ENCODE results near the gene AP3B1. TPM values are rescaled to one million over a fixed set of nuclear protein-coding genes. Genes with fewer than 3 reads are reported as not detected.

The AP3B1 gene
- total RNA-seq, 2 donors from 2014 or later: 53.4 to 74.0 TPM

DNA sequence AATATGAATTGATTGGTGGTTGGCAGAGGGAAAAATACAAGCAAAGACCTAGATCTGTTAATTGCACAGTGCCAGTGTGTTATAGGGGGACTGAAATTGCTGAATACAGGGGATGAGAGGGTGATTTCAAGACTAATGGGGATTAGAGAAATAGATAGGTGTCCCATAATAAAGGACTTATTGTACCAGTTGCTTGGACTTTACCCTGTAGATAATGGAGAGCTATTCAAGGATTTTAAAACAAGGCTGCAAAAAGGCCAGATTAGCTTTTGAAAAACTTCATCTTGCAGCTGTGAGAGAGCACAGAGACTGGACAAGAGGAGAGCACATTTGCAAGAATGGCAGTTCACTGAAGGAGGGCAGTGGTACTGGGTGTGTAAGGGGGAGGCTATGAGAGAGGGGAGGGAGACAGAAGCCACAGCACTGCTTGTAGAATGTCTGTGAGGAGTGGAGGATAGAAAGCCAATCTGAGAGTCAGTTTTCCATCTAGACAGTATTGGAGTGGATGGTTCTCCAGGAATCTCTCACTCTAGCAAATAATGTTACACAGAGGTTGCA, 37.1 kb upstream of the AP3B1 start:
- Mint-ChIP-seq H3K36me3 (ENCODE audit: low read depth) (peaks cover under 1% of the 10 kb centered on the region), H3K4me1 (peaks cover 25% of the 10 kb centered on the region), H3K27me3 (ENCODE audit: insufficient read depth) (peaks cover 13% of the 10 kb centered on the region), H3K9me3 (peaks cover 2% of the 10 kb centered on the region), H3K4me3 (no peak overlapping the region), H3K27ac (no peak overlapping the region)
- Histone ChIP-seq H3K36me3 (ENCODE audit: control insufficient read depth, insufficient read depth, low read length) (no peaks in the 10 kb centered on the region), H3K27me3 (ENCODE audit: control insufficient read depth, insufficient read depth, low read length, poor library complexity, severe bottlenecking) (no peaks in the 10 kb centered on the region), H3K4me3 (ENCODE audit: low read length) (no peak overlapping the region), H3K9me3 (ENCODE audit: control insufficient read depth, low read length) (peaks cover 4% of the 10 kb centered on the region), H3K27ac (ENCODE audit: low read depth, low read length) (no peak overlapping the region), H3K4me1 (ENCODE audit: control insufficient read depth, insufficient read depth, low read length) (peaks cover 8% of the 10 kb centered on the region), H3K9ac (ENCODE audit: extremely low read depth, low read length, poor library complexity, severe bottlenecking) (no peak overlapping the region)
- TF ChIP-seq, protein P1, sequence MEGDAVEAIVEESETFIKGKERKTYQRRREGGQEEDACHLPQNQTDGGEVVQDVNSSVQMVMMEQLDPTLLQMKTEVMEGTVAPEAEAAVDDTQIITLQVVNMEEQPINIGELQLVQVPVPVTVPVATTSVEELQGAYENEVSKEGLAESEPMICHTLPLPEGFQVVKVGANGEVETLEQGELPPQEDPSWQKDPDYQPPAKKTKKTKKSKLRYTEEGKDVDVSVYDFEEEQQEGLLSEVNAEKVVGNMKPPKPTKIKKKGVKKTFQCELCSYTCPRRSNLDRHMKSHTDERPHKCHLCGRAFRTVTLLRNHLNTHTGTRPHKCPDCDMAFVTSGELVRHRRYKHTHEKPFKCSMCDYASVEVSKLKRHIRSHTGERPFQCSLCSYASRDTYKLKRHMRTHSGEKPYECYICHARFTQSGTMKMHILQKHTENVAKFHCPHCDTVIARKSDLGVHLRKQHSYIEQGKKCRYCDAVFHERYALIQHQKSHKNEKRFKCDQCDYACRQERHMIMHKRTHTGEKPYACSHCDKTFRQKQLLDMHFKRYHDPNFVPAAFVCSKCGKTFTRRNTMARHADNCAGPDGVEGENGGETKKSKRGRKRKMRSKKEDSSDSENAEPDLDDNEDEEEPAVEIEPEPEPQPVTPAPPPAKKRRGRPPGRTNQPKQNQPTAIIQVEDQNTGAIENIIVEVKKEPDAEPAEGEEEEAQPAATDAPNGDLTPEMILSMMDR (conservative IDR thresholded peaks at IDR 0.05): no peak
- no peak for DNase-seq

GRCh38 chr5:78328585-78329173, 34.2 kb upstream of the AP3B1 start:
- Histone ChIP-seq H3K27me3 (ENCODE audit: control insufficient read depth, insufficient read depth, low read length, poor library complexity, severe bottlenecking) (no peaks in the 10 kb centered on the region), H3K4me3 (ENCODE audit: low read length) (no peak overlapping the region), H3K4me1 (ENCODE audit: control insufficient read depth, insufficient read depth, low read length) (peaks cover 8% of the 10 kb centered on the region), H3K9me3 (ENCODE audit: control insufficient read depth, low read length) (no peaks in the 10 kb centered on the region), H3K27ac (ENCODE audit: low read depth, low read length) (no peak overlapping the region), H3K36me3 (ENCODE audit: control insufficient read depth, insufficient read depth, low read length) (no peaks in the 10 kb centered on the region), H3K9ac (ENCODE audit: extremely low read depth, low read length, poor library complexity, severe bottlenecking) (no peak overlapping the region)
- H3K4me1 Mint-ChIP-seq: peaks cover 25% of the 10 kb centered on the region
- WGBS, 2 experiments (ENCODE audit: insufficient coverage in 1 of 2, insufficient read length in 1 of 2): 40 to 78% methylated on average over 1 to 4 of the region's 5 CpGs
- peak overlapping the region; percentile 75 for H3K27ac Mint-ChIP-seq
- H3K9me3 Mint-ChIP-seq: no peaks in the 10 kb centered on the region
- no peak for DNase-seq
- peaks cover 10% of the 10 kb centered on the region for H3K27me3 Mint-ChIP-seq (ENCODE audit: insufficient read depth)
- H3K4me3 Mint-ChIP-seq: no peak overlapping the region
- H3K36me3 Mint-ChIP-seq (ENCODE audit: low read depth): no peaks in the 10 kb centered on the region
- TF ChIP-seq, protein P1 (conservative IDR thresholded peaks at IDR 0.05): no peak

- DNase-seq: no peak
- H3K9me3 ChIP-seq (ENCODE audit: control insufficient read depth, low read length): no peaks in the 10 kb centered on the region
- 91% methylated on average over 6 of the region's 6 CpGs; no CpG with 5 or more reads in 1 of the 2 experiments for WGBS, 2 experiments (ENCODE audit: insufficient coverage in 1 of 2, insufficient read length in 1 of 2)
- TF ChIP-seq, protein P1 (conservative IDR thresholded peaks at IDR 0.05): no peak
- H3K4me3 Mint-ChIP-seq: no peak overlapping the region
- no peak overlapping the region for H3K9ac ChIP-seq (ENCODE audit: extremely low read depth, low read length, poor library complexity, severe bottlenecking)
- H3K27ac ChIP-seq (ENCODE audit: low read depth, low read length): no peak overlapping the region
- no peak overlapping the region for H3K27ac Mint-ChIP-seq
- no peak overlapping the region for H3K4me3 ChIP-seq (ENCODE audit: low read length)
- peaks cover 10% of the 10 kb centered on the region for H3K27me3 Mint-ChIP-seq (ENCODE audit: insufficient read depth)
- no peaks in the 10 kb centered on the region for H3K27me3 ChIP-seq (ENCODE audit: control insufficient read depth, insufficient read depth, low read length, poor library complexity, severe bottlenecking)
- peaks cover 30% of the 10 kb centered on the region for H3K4me1 Mint-ChIP-seq
- H3K36me3 Mint-ChIP-seq (ENCODE audit: low read depth): no peaks in the 10 kb centered on the region
- peaks cover 12% of the 10 kb centered on the region for H3K4me1 ChIP-seq (ENCODE audit: control insufficient read depth, insufficient read depth, low read length)
- no peaks in the 10 kb centered on the region for H3K9me3 Mint-ChIP-seq
- no peaks in the 10 kb centered on the region for H3K36me3 ChIP-seq (ENCODE audit: control insufficient read depth, insufficient read depth, low read length)
Measured at GRCh38 chr5:78327761-78328510, 33.4 kb upstream of the AP3B1 start.
